PC-3 (cell line): Measurements from ENCODE around the gene ACBD6. TPM values are rescaled to one million over a fixed set of nuclear protein-coding genes. Genes with fewer than 3 reads are reported as not detected.

ENCODE experiments used
- ATAC-seq: fragments of 200-7000 bp; cut with Tn5 transposase; 2 replicates; pipeline ENCODE4 v1.9.1; 2020; ENCODE audit warnings: mild to moderate bottlenecking, moderate library complexity
- BruUV-seq: library from RNA; stranded (reverse); fragments of 400-500 nt; replicated peaks from 2 replicates; lab custom pipeline; 2021; lab: Mats Ljungman, UMichigan
- CTCF ChIA-PET: fragments of 300-600 bp; sonication (Branson Sonifier 250); formaldehyde crosslinking; loops from one replicate; lab custom pipeline; 2022; ENCODE audit warnings: antibody characterized with exemption; lab: Charles Lee
- POLR2A ChIA-PET: fragments of 300-600 bp; sonication (Branson Sonifier 250); formaldehyde crosslinking; loops from one replicate; lab custom pipeline; 2022; ENCODE audit warnings: antibody characterized with exemption; ENCODE audit not compliant: unreplicated experiment; lab: Charles Lee
- DNase-seq: peaks from one replicate; pipeline ENCODE4 v3.0.0-alpha.2; 2015
- H2AFZ ChIP-seq: fragments of 300-600 bp; sonication (generic); 2 replicates; pipeline ENCODE4 v1.6.0; 2016; ENCODE audit warnings: antibody characterized with exemption, low read length
- H3F3A ChIP-seq: fragments of 300-600 bp; sonication (generic); one replicate; pipeline ENCODE4 v1.6.0; 2017; ENCODE audit warnings: antibody characterized with exemption, low read length, control low read depth, mild to moderate bottlenecking; ENCODE audit not compliant: unreplicated experiment
- H3K27ac ChIP-seq: fragments of 300-600 bp; sonication (generic); 2 replicates; pipeline ENCODE4 v1.5.1; 2016; ENCODE audit warnings: mild to moderate bottlenecking, low read length
- H3K27me3 ChIP-seq: fragments of 300-600 bp; sonication (generic); 2 replicates; pipeline ENCODE4 v1.6.1; 2016; ENCODE audit warnings: low read length, mixed read lengths
- H3K36me3 ChIP-seq: fragments of 300-600 bp; sonication (generic); 2 replicates; pipeline ENCODE4 v1.6.1; 2016; ENCODE audit warnings: low read depth, mixed run types, low read length, mixed read lengths
- H3K4me1 ChIP-seq: fragments of 300-600 bp; sonication (generic); 2 replicates; pipeline ENCODE4 v1.5.1; 2016; ENCODE audit warnings: low read length; ENCODE audit not compliant: insufficient read depth
- H3K4me2 ChIP-seq: fragments of 300-600 bp; sonication (generic); 2 replicates; pipeline ENCODE4 v1.6.0; 2016; ENCODE audit warnings: low read length
- H3K4me3 ChIP-seq: fragments of 300-600 bp; sonication (generic); 2 replicates; pipeline ENCODE4 v1.5.1; 2016; ENCODE audit warnings: mild to moderate bottlenecking, low read length, mixed read lengths
- H3K79me2 ChIP-seq: fragments of 300-600 bp; sonication (generic); 2 replicates; pipeline ENCODE4 v1.6.1; 2017; ENCODE audit warnings: low read length, mixed read lengths
- H3K9ac ChIP-seq: fragments of 300-600 bp; sonication (generic); 2 replicates; pipeline ENCODE4 v1.6.0; 2016; ENCODE audit warnings: mild to moderate bottlenecking, low read length
- H3K9me2 ChIP-seq: fragments of 300-600 bp; sonication (generic); replicated peaks from 2 replicates; pipeline ENCODE4 v1.6.1; 2016; ENCODE audit warnings: mixed run types, low read length, mixed read lengths
- H3K9me3 ChIP-seq: fragments of 300-600 bp; sonication (generic); 2 replicates; pipeline ENCODE4 v1.6.1; 2016; ENCODE audit warnings: low read length, mixed read lengths
- H4K20me1 ChIP-seq: fragments of 300-600 bp; sonication (generic); 2 replicates; pipeline ENCODE4 v1.6.1; 2016; ENCODE audit warnings: low read length, mixed read lengths
- CTCF ChIP-seq: fragments of 300-600 bp; sonication (generic); conservative IDR thresholded peaks from 2 replicates; pipeline ENCODE4 v1.5.1; 2017; ENCODE audit warnings: antibody characterized with exemption, low read depth, mild to moderate bottlenecking, low read length
- EZH2 ChIP-seq: fragments of 300-600 bp; sonication (generic); IDR thresholded peaks from one replicate; pipeline ENCODE4 v1.6.1; 2017; ENCODE audit warnings: antibody characterized with exemption, mild to moderate bottlenecking, low read length; ENCODE audit not compliant: unreplicated experiment
- EZH2phosphoT487 ChIP-seq: fragments of 300-600 bp; sonication (generic); IDR thresholded peaks from 2 replicates; pipeline ENCODE4 v1.6.1; 2018; ENCODE audit warnings: mild to moderate bottlenecking, antibody characterized with exemption, low read length, borderline replicate concordance
- intact Hi-C: fragments of 100-400 bp; cut with micrococcal nuclease; formaldehyde crosslinking; loops from 2 replicates; pipeline ENCODE4 v1.9.0; 2023
- total RNA-seq: library from RNA; depleted of rRNA; stranded (reverse); fragments of >200 nt; gene quantifications from 2 replicates; pipeline ENCODE4 v1.2.3, GENCODE V29; 2014

The ACBD6 gene
- total RNA-seq, 1 experiment from 2014 or later = 43.3 TPM

GRCh38 chr1:180266275-180267210 is 235.8 kb downstream of the ACBD6 start:
- no TSS peak for BruUV-seq
- Histone ChIP-seq H3K9me2 (no peaks in the 10 kb centered on the region), H3K4me1 (no peaks in the 10 kb centered on the region), H3K79me2 (no peaks in the 10 kb centered on the region), H2AFZ (no peak overlapping the region), H4K20me1 (no peaks in the 10 kb centered on the region), H3K4me3 (no peak overlapping the region), H3K27me3 (no peaks in the 10 kb centered on the region), H3K36me3 (no peaks in the 10 kb centered on the region), H3K27ac (no peak overlapping the region), H3K9me3 (no peaks in the 10 kb centered on the region), H3K4me2 (no peak overlapping the region), H3K9ac (no peak overlapping the region), H3F3A (no peaks in the 10 kb centered on the region)
- POLR2A ChIA-PET = no interaction called here
- TF ChIP-seq EZH2 (no peak), EZH2phosphoT487 (no peak), CTCF (no peak)
- intact Hi-C loops = no loop called here
- ATAC-seq = no peak
- CTCF ChIA-PET = no interaction called here
- DNase-seq = no peak

- Histone ChIP-seq H3K9me3 (no peaks in the 10 kb centered on the region), H3K27ac (no peak overlapping the region), H3F3A (no peaks in the 10 kb centered on the region), H3K9ac (no peak overlapping the region), H2AFZ (no peak overlapping the region), H3K9me2 (no peaks in the 10 kb centered on the region), H3K4me1 (no peaks in the 10 kb centered on the region), H3K36me3 (no peaks in the 10 kb centered on the region), H3K4me2 (no peak overlapping the region), H4K20me1 (no peaks in the 10 kb centered on the region), H3K4me3 (no peak overlapping the region), H3K79me2 (no peaks in the 10 kb centered on the region), H3K27me3 (no peaks in the 10 kb centered on the region)
- CTCF ChIA-PET = no interaction called here
- DNase-seq = no peak
- BruUV-seq = no TSS peak
- intact Hi-C loops = no loop called here
- no peak for ATAC-seq
- no peak for TF ChIP-seq CTCF
- TF ChIP-seq EZH2 = no peak
- TF ChIP-seq EZH2phosphoT487 = no peak
- POLR2A ChIA-PET = no interaction called here
Measured at GRCh38 chr1:180265871-180266270, 236.5 kb downstream of the ACBD6 start.

GRCh38 chr1:180265201-180265600 is 237.2 kb downstream of the ACBD6 start:
- Histone ChIP-seq H3K4me2 (no peak overlapping the region), H3K79me2 (no peaks in the 10 kb centered on the region), H3K4me1 (no peaks in the 10 kb centered on the region), H3K9ac (no peak overlapping the region), H3F3A (no peaks in the 10 kb centered on the region), H3K36me3 (no peaks in the 10 kb centered on the region), H3K27ac (no peak overlapping the region), H3K9me3 (no peaks in the 10 kb centered on the region), H3K4me3 (no peak overlapping the region), H3K9me2 (no peaks in the 10 kb centered on the region), H3K27me3 (no peaks in the 10 kb centered on the region), H4K20me1 (no peaks in the 10 kb centered on the region), H2AFZ (no peak overlapping the region)
- DNase-seq = no peak
- no TSS peak for BruUV-seq
- no peak for ATAC-seq
- CTCF ChIA-PET = no interaction called here
- intact Hi-C loops = no loop called here
- TF ChIP-seq CTCF = no peak
- no peak for TF ChIP-seq EZH2
- no peak for TF ChIP-seq EZH2phosphoT487
- POLR2A ChIA-PET = no interaction called here
